A549 treated with AZD9567 at 1 μM for 4 hours (cell line): ENCODE results near the gene SLC15A5. TPM values are rescaled to one million over a fixed set of nuclear protein-coding genes. Genes with fewer than 3 reads are reported as not detected.

Source experiments
- total RNA-seq: library from RNA; stranded (reverse); fragments of 200-300 nt; extraction: Qiagen RNA extraction; gene quantifications from 5 replicates; pipeline ENCODE4 v1.2.3, GENCODE V29; 2022; ENCODE audit not compliant: insufficient read depth

Gene SLC15A5
- not detected in 5 replicates for total RNA-seq

DNA sequence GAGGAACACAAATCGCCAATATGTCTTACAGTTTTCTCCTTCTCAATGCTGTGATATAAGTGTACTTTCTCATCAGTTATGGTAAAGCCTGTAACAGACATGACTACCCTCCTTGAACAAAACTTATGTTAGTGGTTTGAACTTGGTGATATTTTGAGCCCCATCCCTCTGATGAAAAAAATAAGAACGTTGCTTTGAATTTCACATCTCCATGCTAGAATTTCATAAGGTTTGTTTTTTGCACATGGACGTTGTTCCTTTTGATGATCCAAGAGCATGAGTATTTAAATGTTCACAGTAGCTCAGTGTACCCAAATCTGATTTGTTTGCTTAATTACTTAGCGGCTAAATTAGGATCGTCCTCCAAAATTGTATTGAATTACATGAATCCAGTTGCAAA, at the start of gene SLC15A5:
Gene SLC15A5 (minus strand): TSS at position 101 of the 400 bp plus-strand sequence. CDS start 0 bp downstream, at position 101.

Other genes with a start within 250 kb of the SLC15A5 start
- gene MGST1, start 70.0 kb upstream of the SLC15A5 start, total RNA-seq: 704 to 979 TPM (median 752 TPM) in 5 replicates